Measurements from ENCODE around the gene TYW1. TPM values are rescaled to one million over a fixed set of nuclear protein-coding genes. Genes with fewer than 3 reads are reported as not detected.
"Not testable (repeated sequence)": the region's sequence is repeated elsewhere in the genome, so short reads cannot be mapped to it uniquely, and the experiment has no call there.

The TYW1 gene
- total RNA-seq, 2 experiments from 2014 or later = 13.4 to 18.5 TPM

- H3K4me3 Mint-ChIP-seq = not testable (repeated sequence)
Observed at GRCh38 chr7:67098031-67098430, 101.4 kb downstream of the TYW1 start.

GRCh38 chr7:67099406-67099805, 102.8 kb downstream of the TYW1 start:
- ATAC-seq; H3K27ac Mint-ChIP-seq; DNase-seq; H3K4me3 Mint-ChIP-seq; H3K9me3 Mint-ChIP-seq (ENCODE audit: low read depth); CTCF ChIA-PET; H3K27me3 Mint-ChIP-seq; H3K4me1 Mint-ChIP-seq: not testable (repeated sequence)
- peaks cover 46% of the 10 kb centered on the region for H3K36me3 Mint-ChIP-seq

More at GRCh38 chr7:67098031-67098430, 101.4 kb downstream of the TYW1 start:
- H3K9me3 Mint-ChIP-seq (ENCODE audit: low read depth); H3K27ac Mint-ChIP-seq; ATAC-seq; H3K27me3 Mint-ChIP-seq; DNase-seq; CTCF ChIA-PET; H3K4me1 Mint-ChIP-seq: not testable (repeated sequence)
- peaks cover 39% of the 10 kb centered on the region for H3K36me3 Mint-ChIP-seq

- not testable (repeated sequence) for H3K27ac Mint-ChIP-seq; DNase-seq; H3K4me3 Mint-ChIP-seq; H3K4me1 Mint-ChIP-seq; H3K27me3 Mint-ChIP-seq; H3K9me3 Mint-ChIP-seq (ENCODE audit: low read depth); ATAC-seq
- peaks cover 47% of the 10 kb centered on the region for H3K36me3 Mint-ChIP-seq
- CTCF ChIA-PET = interaction anchor here (0.6 kb wide), 1 partner anchor 30 kb away, joined by 3 read pairs; no protein-coding TSS in a partner anchor
Observed at GRCh38 chr7:67100038-67100437, 103.4 kb downstream of the TYW1 start.

GRCh38 chr7:67100956-67101361, 104.3 kb downstream of the TYW1 start:
- Mint-ChIP-seq H3K27ac (no peak overlapping the region), H3K4me3 (no peak overlapping the region), H3K36me3 (peaks cover 47% of the 10 kb centered on the region), H3K27me3 (no peaks in the 10 kb centered on the region), H3K4me1 (peaks cover 15% of the 10 kb centered on the region), H3K9me3 (ENCODE audit: low read depth) (peaks cover 2% of the 10 kb centered on the region)
- CTCF ChIA-PET = no interaction called here
- ATAC-seq (no peak), DNase-seq (no peak)

- H3K4me3 Mint-ChIP-seq; H3K9me3 Mint-ChIP-seq (ENCODE audit: low read depth); H3K27ac Mint-ChIP-seq; CTCF ChIA-PET; H3K27me3 Mint-ChIP-seq; DNase-seq: not testable (repeated sequence)
- Mint-ChIP-seq H3K36me3 (peaks cover 39% of the 10 kb centered on the region), H3K4me1 (peaks cover 13% of the 10 kb centered on the region)
- ATAC-seq = peak; percentile 30
Observed at GRCh38 chr7:67104937-67105336, 108.3 kb downstream of the TYW1 start.

- Mint-ChIP-seq H3K9me3 (ENCODE audit: low read depth) (peaks cover 2% of the 10 kb centered on the region), H3K27ac (no peak overlapping the region), H3K27me3 (no peaks in the 10 kb centered on the region), H3K4me1 (peaks cover 13% of the 10 kb centered on the region), H3K4me3 (no peak overlapping the region), H3K36me3 (peaks cover 36% of the 10 kb centered on the region)
- DNase-seq (no peak), ATAC-seq (no peak)
- CTCF ChIA-PET = no interaction called here
Observed at GRCh38 chr7:67105377-67105776, 108.7 kb downstream of the TYW1 start.

GRCh38 chr7:67106255-67106654, 109.6 kb downstream of the TYW1 start:
- CTCF ChIA-PET; H3K9me3 Mint-ChIP-seq (ENCODE audit: low read depth); ATAC-seq; H3K27ac Mint-ChIP-seq; H3K4me3 Mint-ChIP-seq; H3K27me3 Mint-ChIP-seq; DNase-seq: not testable (repeated sequence)
- H3K36me3 Mint-ChIP-seq = peaks cover 31% of the 10 kb centered on the region
- peaks cover 13% of the 10 kb centered on the region for H3K4me1 Mint-ChIP-seq

- H3K4me3 Mint-ChIP-seq = not testable (repeated sequence)
Observed at GRCh38 chr7:67111342-67111741, 114.7 kb downstream of the TYW1 start.

GRCh38 chr7:67114483-67115246, 118.0 kb downstream of the TYW1 start:
- H3K9me3 Mint-ChIP-seq (ENCODE audit: low read depth); H3K4me1 Mint-ChIP-seq; H3K27me3 Mint-ChIP-seq; H3K4me3 Mint-ChIP-seq; DNase-seq; H3K36me3 Mint-ChIP-seq; H3K27ac Mint-ChIP-seq; ATAC-seq; CTCF ChIA-PET: not testable (repeated sequence)

More at GRCh38 chr7:67111342-67111741, 114.7 kb downstream of the TYW1 start:
- DNase-seq; H3K27me3 Mint-ChIP-seq; H3K4me1 Mint-ChIP-seq; H3K27ac Mint-ChIP-seq; H3K36me3 Mint-ChIP-seq; H3K9me3 Mint-ChIP-seq (ENCODE audit: low read depth); ATAC-seq; CTCF ChIA-PET: not testable (repeated sequence)

- peaks cover 11% of the 10 kb centered on the region for H3K36me3 Mint-ChIP-seq
- H3K4me3 Mint-ChIP-seq; H3K4me1 Mint-ChIP-seq; H3K9me3 Mint-ChIP-seq (ENCODE audit: low read depth); DNase-seq; ATAC-seq; H3K27ac Mint-ChIP-seq; H3K27me3 Mint-ChIP-seq; CTCF ChIA-PET: not testable (repeated sequence)
Observed at GRCh38 chr7:67120491-67120890, 123.9 kb downstream of the TYW1 start.

GRCh38 chr7:67128257-67128656, 131.6 kb downstream of the TYW1 start:
- CTCF ChIA-PET; H3K27me3 Mint-ChIP-seq; H3K9me3 Mint-ChIP-seq (ENCODE audit: low read depth); H3K4me3 Mint-ChIP-seq; DNase-seq; ATAC-seq; H3K27ac Mint-ChIP-seq: not testable (repeated sequence)
- Mint-ChIP-seq H3K4me1 (peaks cover 11% of the 10 kb centered on the region), H3K36me3 (peaks cover 18% of the 10 kb centered on the region)

GRCh38 chr7:67130766-67131165, 134.1 kb downstream of the TYW1 start:
- H3K4me3 Mint-ChIP-seq; ATAC-seq; CTCF ChIA-PET; H3K9me3 Mint-ChIP-seq (ENCODE audit: low read depth); H3K27me3 Mint-ChIP-seq; H3K27ac Mint-ChIP-seq; DNase-seq: not testable (repeated sequence)
- Mint-ChIP-seq H3K4me1 (peaks cover 14% of the 10 kb centered on the region), H3K36me3 (peaks cover 13% of the 10 kb centered on the region)

GRCh38 chr7:67134912-67135311, 138.3 kb downstream of the TYW1 start:
- peak; percentile 53 for ATAC-seq
- CTCF ChIA-PET; H3K9me3 Mint-ChIP-seq (ENCODE audit: low read depth); H3K4me1 Mint-ChIP-seq; H3K27me3 Mint-ChIP-seq; H3K27ac Mint-ChIP-seq; DNase-seq; H3K4me3 Mint-ChIP-seq; H3K36me3 Mint-ChIP-seq: not testable (repeated sequence)

- ATAC-seq; CTCF ChIA-PET; DNase-seq; H3K36me3 Mint-ChIP-seq; H3K9me3 Mint-ChIP-seq (ENCODE audit: low read depth); H3K27ac Mint-ChIP-seq; H3K27me3 Mint-ChIP-seq; H3K4me1 Mint-ChIP-seq; H3K4me3 Mint-ChIP-seq: not testable (repeated sequence)
Observed at GRCh38 chr7:67135617-67136486, 139.2 kb downstream of the TYW1 start.

Data from activated CD8-positive, alpha-beta memory T cell treated with anti-CD3 and anti-CD28 coated beads, Interleukin-2, amount 10 ng/mL, durations not matched to agents 7 days and 5 days (primary cell).